HAP-1 (cell line): Measurements from ENCODE around the gene ESRRG.

Experiments
- DNase-seq, 2 experiments: peaks; one replicate each; pipeline ENCODE4 v3.0.0-alpha.2; 2016 to 2020; ENCODE audit warnings: low spot score in 2 of 2
- H3K27me3 ChIP-seq: fragments of 250-450 bp; sonication (Bioruptor Pico); 2 replicates; pipeline ENCODE4 v1.5.1; 2020; ENCODE audit warnings: low read depth, mild to moderate bottlenecking, moderate library complexity
- H3K36me3 ChIP-seq: fragments of 250-450 bp; sonication (Bioruptor Pico); replicated peaks from 2 replicates; pipeline ENCODE4 v1.5.1; 2020; ENCODE audit warnings: mild to moderate bottlenecking
- H3K4me1 ChIP-seq: fragments of 250-450 bp; sonication (Bioruptor Pico); 2 replicates; pipeline ENCODE4 v1.5.1; 2020; ENCODE audit warnings: mild to moderate bottlenecking
- H3K4me3 ChIP-seq: fragments of 250-450 bp; sonication (Bioruptor Pico); 2 replicates; pipeline ENCODE4 v1.5.1; 2020; ENCODE audit warnings: mild to moderate bottlenecking, moderate library complexity
- H3K9me3 ChIP-seq: fragments of 250-450 bp; sonication (Bioruptor Pico); 2 replicates; pipeline ENCODE4 v1.5.1; 2020; ENCODE audit warnings: mild to moderate bottlenecking, moderate library complexity
- in situ Hi-C: fragments of 300-500 bp; cut with MboI; formaldehyde crosslinking; loops from 3 replicates; pipeline ENCODE4 v1.14.3; 2020; ENCODE audit warnings: low sequenced_read_pairs, inconsistent platforms, mixed read lengths

The ESRRG gene

GRCh38 chr1:216606047-216606637 lies 117.1 kb downstream of the ESRRG start:
- DNase-seq, result no peak
- no peaks in the 10 kb centered on the region for H3K9me3 ChIP-seq
- in situ Hi-C loops, result no loop called here
- H3K27me3 ChIP-seq, result no peaks in the 10 kb centered on the region
- no peaks in the 10 kb centered on the region for H3K36me3 ChIP-seq
- peaks cover 13% of the 10 kb centered on the region for H3K4me1 ChIP-seq
- H3K4me3 ChIP-seq, result no peak overlapping the region

- Histone ChIP-seq H3K9me3 (no peaks in the 10 kb centered on the region), H3K27me3 (no peaks in the 10 kb centered on the region), H3K36me3 (no peaks in the 10 kb centered on the region), H3K4me1 (peaks cover 13% of the 10 kb centered on the region), H3K4me3 (no peak overlapping the region)
- DNase-seq, result no peak
- in situ Hi-C loops, result no loop called here
Observed at GRCh38 chr1:216604771-216605170, 118.5 kb downstream of the ESRRG start.

GRCh38 chr1:216600730-216601609 lies 122.3 kb downstream of the ESRRG start:
- Histone ChIP-seq H3K4me3 (no peak overlapping the region), H3K27me3 (no peaks in the 10 kb centered on the region), H3K9me3 (no peaks in the 10 kb centered on the region), H3K36me3 (no peaks in the 10 kb centered on the region), H3K4me1 (peaks cover 13% of the 10 kb centered on the region)
- DNase-seq, result no peak
- in situ Hi-C loops, result no loop called here

GRCh38 chr1:216599851-216600250 lies 123.4 kb downstream of the ESRRG start:
- no peak for DNase-seq
- H3K27me3 ChIP-seq, result no peaks in the 10 kb centered on the region
- H3K4me3 ChIP-seq, result no peak overlapping the region
- no peaks in the 10 kb centered on the region for H3K9me3 ChIP-seq
- no peaks in the 10 kb centered on the region for H3K36me3 ChIP-seq
- in situ Hi-C loops, result no loop called here
- H3K4me1 ChIP-seq, result peaks cover 8% of the 10 kb centered on the region

- Histone ChIP-seq H3K4me3 (no peak overlapping the region), H3K27me3 (no peaks in the 10 kb centered on the region), H3K4me1 (peaks cover 8% of the 10 kb centered on the region; the same call in 1 of the 2 replicates), H3K36me3 (no peaks in the 10 kb centered on the region), H3K9me3 (no peaks in the 10 kb centered on the region)
- in situ Hi-C loops, result no loop called here
- DNase-seq, result no peak
Observed at GRCh38 chr1:216598448-216598847, 124.8 kb downstream of the ESRRG start.

- H3K4me3 ChIP-seq, result no peak overlapping the region
- in situ Hi-C loops, result no loop called here
- no peaks in the 10 kb centered on the region for H3K27me3 ChIP-seq
- DNase-seq, result peak in 1 of 2 experiments; percentile 17
- H3K36me3 ChIP-seq, result no peaks in the 10 kb centered on the region
- no peaks in the 10 kb centered on the region for H3K9me3 ChIP-seq
- no peaks in the 10 kb centered on the region for H3K4me1 ChIP-seq
Observed at GRCh38 chr1:216596281-216596862, 126.9 kb downstream of the ESRRG start.

- H3K4me1 ChIP-seq, result no peaks in the 10 kb centered on the region
- H3K27me3 ChIP-seq, result no peaks in the 10 kb centered on the region
- in situ Hi-C loops, result no loop called here
- H3K9me3 ChIP-seq, result no peaks in the 10 kb centered on the region
- no peak for DNase-seq
- H3K4me3 ChIP-seq, result no peak overlapping the region
- H3K36me3 ChIP-seq, result no peaks in the 10 kb centered on the region
Observed at GRCh38 chr1:216587715-216588114, 135.5 kb downstream of the ESRRG start.

GRCh38 chr1:216582151-216582550 lies 141.1 kb downstream of the ESRRG start:
- no peaks in the 10 kb centered on the region for H3K4me1 ChIP-seq
- DNase-seq, result no peak
- in situ Hi-C loops, result no loop called here
- no peaks in the 10 kb centered on the region for H3K27me3 ChIP-seq
- no peak overlapping the region for H3K4me3 ChIP-seq
- H3K36me3 ChIP-seq, result no peaks in the 10 kb centered on the region
- no peaks in the 10 kb centered on the region for H3K9me3 ChIP-seq

- Histone ChIP-seq H3K4me3 (no peak overlapping the region), H3K27me3 (no peaks in the 10 kb centered on the region), H3K36me3 (no peaks in the 10 kb centered on the region), H3K9me3 (no peaks in the 10 kb centered on the region), H3K4me1 (no peaks in the 10 kb centered on the region)
- no peak for DNase-seq
- in situ Hi-C loops, result no loop called here
Observed at GRCh38 chr1:216580538-216581057, 142.6 kb downstream of the ESRRG start.

- in situ Hi-C loops, result no loop called here
- Histone ChIP-seq H3K4me3 (no peak overlapping the region), H3K27me3 (no peaks in the 10 kb centered on the region), H3K9me3 (no peaks in the 10 kb centered on the region), H3K4me1 (peaks cover 5% of the 10 kb centered on the region; the same call in 1 of the 2 replicates), H3K36me3 (no peaks in the 10 kb centered on the region)
- DNase-seq, result no peak
Observed at GRCh38 chr1:216576234-216576937, 146.8 kb downstream of the ESRRG start.

GRCh38 chr1:216566641-216567205 lies 156.5 kb downstream of the ESRRG start:
- Histone ChIP-seq H3K9me3 (no peaks in the 10 kb centered on the region), H3K4me3 (no peak overlapping the region), H3K36me3 (no peaks in the 10 kb centered on the region), H3K27me3 (no peaks in the 10 kb centered on the region), H3K4me1 (no peaks in the 10 kb centered on the region)
- peak in 1 of 2 experiments; percentile 26 for DNase-seq
- in situ Hi-C loops, result no loop called here

- Histone ChIP-seq H3K4me3 (no peak overlapping the region), H3K36me3 (no peaks in the 10 kb centered on the region), H3K9me3 (no peaks in the 10 kb centered on the region), H3K27me3 (no peaks in the 10 kb centered on the region), H3K4me1 (no peaks in the 10 kb centered on the region)
- in situ Hi-C loops, result no loop called here
- no peak for DNase-seq
Observed at GRCh38 chr1:216563087-216563486, 160.1 kb downstream of the ESRRG start.

- Histone ChIP-seq H3K9me3 (no peaks in the 10 kb centered on the region), H3K4me3 (no peak overlapping the region), H3K27me3 (no peaks in the 10 kb centered on the region), H3K36me3 (no peaks in the 10 kb centered on the region), H3K4me1 (no peaks in the 10 kb centered on the region)
- no peak for DNase-seq
- in situ Hi-C loops, result no loop called here
Observed at GRCh38 chr1:216562383-216562782, 160.8 kb downstream of the ESRRG start.
